Esophagus muscularis mucosa (tissue), 4 donors: Measurements from ENCODE around the gene AK3.

Source experiments
- CTCF ChIP-seq, 3 experiments: fragments of 200-600 bp in 2 of 3; fragments of 450-650 bp in 1 of 3; sonication (generic) in 2 of 3; IDR thresholded peaks; one replicate each; pipeline ENCODE4 v1.5.1; 2017 to 2019; ENCODE audit warnings: antibody characterized with exemption in 3 of 3, mild to moderate bottlenecking in 2 of 3, moderate library complexity in 1 of 3
- EP300 ChIP-seq: sonication (generic); formaldehyde crosslinking; IDR thresholded peaks from one replicate; pipeline ENCODE4 v1.6.1; 2017; ENCODE audit warnings: antibody characterized with exemption
- POLR2A ChIP-seq: fragments of 450-650 bp; IDR thresholded peaks from one replicate; pipeline ENCODE4 v1.6.1; 2017; ENCODE audit warnings: antibody characterized with exemption, moderate library complexity, mild to moderate bottlenecking, low read depth
- POLR2AphosphoS5 ChIP-seq, 2 donors: sonication (generic); formaldehyde crosslinking; IDR thresholded peaks; one replicate each; pipeline ENCODE4 v1.6.1; 2017; ENCODE audit warnings: antibody characterized with exemption in 2 of 2

GRCh38 chr9:4680173-4680525, 60.9 kb downstream of the AK3 start:
- TF ChIP-seq POLR2A (no peak), CTCF (IDR thresholded peaks at IDR 0.05) (no peak), EP300 (no peak), POLR2AphosphoS5 (IDR thresholded peaks at IDR 0.05) (no peak)
